Nephron (organoid): ENCODE measurements around the gene CSF2.

ENCODE experiments used
- H3K27ac Mint-ChIP-seq, 3 experiments: 2 replicates each; pipeline ENCODE4 v1.8.0; 2020; ENCODE audit warnings: mixed read lengths in 3 of 3, mild to moderate bottlenecking in 2 of 3, moderate library complexity in 1 of 3
- H3K27me3 Mint-ChIP-seq: 2 replicates; pipeline ENCODE4 v1.8.0; 2021; ENCODE audit warnings: low read depth, mild to moderate bottlenecking, moderate library complexity, mixed read lengths
- H3K36me3 Mint-ChIP-seq: 2 replicates; pipeline ENCODE4 v1.8.0; 2020; ENCODE audit warnings: low read depth, mixed read lengths
- H3K4me1 Mint-ChIP-seq: 2 replicates; pipeline ENCODE4 v1.8.0; 2020; ENCODE audit warnings: mixed read lengths
- H3K4me3 Mint-ChIP-seq, 3 experiments: 2 replicates each; pipeline ENCODE4 v1.8.0; 2020; ENCODE audit warnings: mild to moderate bottlenecking in 3 of 3, mixed read lengths in 3 of 3, moderate library complexity in 2 of 3
- H3K9me3 Mint-ChIP-seq: 2 replicates; pipeline ENCODE4 v1.8.0; 2020; ENCODE audit warnings: mixed read lengths
- CTCF ChIP-seq, 3 experiments: fragments of 200-600 bp; sonication (generic); IDR thresholded peaks; one replicate each; pipeline ENCODE4 v1.5.0; 2021; ENCODE audit warnings: antibody characterized with exemption in 3 of 3; ENCODE audit not compliant: unreplicated experiment in 3 of 3

The CSF2 gene

GRCh38 chr5:132027027-132027426 lies 46.6 kb upstream of the CSF2 start:
- Mint-ChIP-seq H3K4me3 (no peak overlapping the region), H3K4me1 (no peaks in the 10 kb centered on the region), H3K27ac (no peak overlapping the region), H3K27me3 (peaks cover 8% of the 10 kb centered on the region), H3K9me3 (no peaks in the 10 kb centered on the region), H3K36me3 (no peaks in the 10 kb centered on the region)
- no peak for TF ChIP-seq CTCF (IDR thresholded peaks at IDR 0.05; ENCODE audit: unreplicated experiment in 3 of 3)

- no peak overlapping the region for H3K27ac Mint-ChIP-seq
- H3K9me3 Mint-ChIP-seq: peaks cover 3% of the 10 kb centered on the region
These were observed 43.8 kb upstream of the CSF2 start for GRCh38 chr5:132029609-132030330.

GRCh38 chr5:132030610-132031009 lies 43.0 kb upstream of the CSF2 start:
- TF ChIP-seq CTCF (IDR thresholded peaks at IDR 0.05; ENCODE audit: unreplicated experiment in 3 of 3): no peak
- Mint-ChIP-seq H3K4me3 (no peak overlapping the region), H3K36me3 (no peaks in the 10 kb centered on the region), H3K9me3 (peaks cover 3% of the 10 kb centered on the region), H3K4me1 (no peaks in the 10 kb centered on the region), H3K27me3 (peaks cover 8% of the 10 kb centered on the region), H3K27ac (no peak overlapping the region)

More at GRCh38 chr5:132029609-132030330, 43.8 kb upstream of the CSF2 start:
- TF ChIP-seq CTCF (IDR thresholded peaks at IDR 0.05; ENCODE audit: unreplicated experiment in 3 of 3): no peak
- Mint-ChIP-seq H3K36me3 (no peaks in the 10 kb centered on the region), H3K4me1 (no peaks in the 10 kb centered on the region), H3K27me3 (peaks cover 8% of the 10 kb centered on the region), H3K4me3 (no peak overlapping the region)

- H3K36me3 Mint-ChIP-seq: no peaks in the 10 kb centered on the region
- no peaks in the 10 kb centered on the region for H3K4me1 Mint-ChIP-seq
- no peak overlapping the region for H3K4me3 Mint-ChIP-seq
- no peak overlapping the region for H3K27ac Mint-ChIP-seq
- no peak for TF ChIP-seq CTCF (IDR thresholded peaks at IDR 0.05; ENCODE audit: unreplicated experiment in 3 of 3)
- peaks cover 8% of the 10 kb centered on the region for H3K27me3 Mint-ChIP-seq
- H3K9me3 Mint-ChIP-seq: peaks cover 3% of the 10 kb centered on the region
These were observed 41.4 kb upstream of the CSF2 start for GRCh38 chr5:132032196-132032595.

GRCh38 chr5:132033122-132033521 lies 40.5 kb upstream of the CSF2 start:
- no peaks in the 10 kb centered on the region for H3K4me1 Mint-ChIP-seq
- TF ChIP-seq CTCF (IDR thresholded peaks at IDR 0.05; ENCODE audit: unreplicated experiment in 3 of 3): no peak
- peaks cover 14% of the 10 kb centered on the region for H3K27me3 Mint-ChIP-seq
- H3K9me3 Mint-ChIP-seq: peaks cover 3% of the 10 kb centered on the region
- H3K36me3 Mint-ChIP-seq: no peaks in the 10 kb centered on the region
- H3K4me3 Mint-ChIP-seq: no peak overlapping the region
- H3K27ac Mint-ChIP-seq: no peak overlapping the region

- no peaks in the 10 kb centered on the region for H3K36me3 Mint-ChIP-seq
- H3K4me1 Mint-ChIP-seq: no peaks in the 10 kb centered on the region
- no peak overlapping the region for H3K4me3 Mint-ChIP-seq
- no peak overlapping the region for H3K27ac Mint-ChIP-seq
- H3K9me3 Mint-ChIP-seq: peaks cover 3% of the 10 kb centered on the region
- H3K27me3 Mint-ChIP-seq: peaks cover 29% of the 10 kb centered on the region
- TF ChIP-seq CTCF (IDR thresholded peaks at IDR 0.05; ENCODE audit: unreplicated experiment in 3 of 3): no peak
These were observed 36.2 kb upstream of the CSF2 start for GRCh38 chr5:132037353-132037752.
